Spleen (tissue), 11 donors: Measurements from ENCODE around the gene UBL5. TPM values are rescaled to one million over a fixed set of nuclear protein-coding genes. Genes with fewer than 3 reads are reported as not detected.

Source experiments
- DNase-seq: peaks from one replicate; pipeline ENCODE4 v3.0.0-alpha.2; 2020
- H3K27ac ChIP-seq, 8 donors: fragments of 200-600 bp; sonication (generic) in 7 of 8; 1 replicate in 4 of 8; 2 replicates in 4 of 8; pipeline versions ENCODE4 v1.5.0 to v1.8.0; 2016 to 2021; ENCODE audit warnings: inconsistent platforms in 4 of 8, mild to moderate bottlenecking in 4 of 8, moderate library complexity in 1 of 8
- H3K27me3 ChIP-seq, 7 donors: fragments of 200-600 bp; sonication (generic) in 6 of 7; replicated peaks in 1 of 7; 1 replicate in 4 of 7; 2 replicates in 3 of 7; pipeline versions ENCODE4 v1.5.0 to v1.8.0; 2016 to 2021; ENCODE audit warnings: inconsistent platforms in 3 of 7, mild to moderate bottlenecking in 1 of 7
- H3K36me3 ChIP-seq, 6 donors: fragments of 200-600 bp; sonication (generic) in 5 of 6; 1 replicate in 4 of 6; 2 replicates in 2 of 6; pipeline versions ENCODE4 v1.5.0 to v1.8.0; 2016 to 2021; ENCODE audit warnings: inconsistent platforms in 2 of 6
- H3K4me1 ChIP-seq, 6 donors: fragments of 200-600 bp; sonication (generic) in 5 of 6; 1 replicate in 3 of 6; 2 replicates in 3 of 6; pipeline versions ENCODE4 v1.5.0 to v1.8.0; 2016 to 2021; ENCODE audit warnings: inconsistent platforms in 3 of 6
- H3K4me3 ChIP-seq, 8 donors: fragments of 200-600 bp; sonication (generic) in 7 of 8; 1 replicate in 4 of 8; 2 replicates in 4 of 8; pipeline versions ENCODE4 v1.5.0 to v1.8.0; 2016 to 2021; ENCODE audit warnings: inconsistent platforms in 4 of 8, mild to moderate bottlenecking in 4 of 8, moderate library complexity in 2 of 8
- H3K9me3 ChIP-seq, 8 donors: fragments of 200-600 bp; sonication (generic) in 7 of 8; 1 replicate in 4 of 8; 2 replicates in 4 of 8; pipeline versions ENCODE4 v1.5.0 to v1.8.0; 2016 to 2021; ENCODE audit warnings: inconsistent platforms in 4 of 8
- POLR2A ChIP-seq, 3 donors: fragments of 450-650 bp; IDR thresholded peaks; one replicate each; pipeline ENCODE4 v1.5.1; 2017; ENCODE audit warnings: antibody characterized with exemption in 3 of 3, mild to moderate bottlenecking in 1 of 3
- POLR2AphosphoS5 ChIP-seq, 3 donors: sonication (generic); formaldehyde crosslinking; IDR thresholded peaks; one replicate each; pipeline ENCODE4 v1.5.1; 2017; ENCODE audit warnings: antibody characterized with exemption in 3 of 3
- WGBS, 5 donors: extraction: QIAGEN DNeasy Blood & Tissue Kit in 3 of 5; methylation state at CpG; one replicate each; pipeline versions ENCODE4 v1.1.5 to v1.1.7; 2013 to 2018; 5-methylcytosine and 5-hydroxymethylcytosine counted together
- intact Hi-C: fragments of 100-400 bp; cut with DNase I; formaldehyde crosslinking; loops from one replicate; pipeline ENCODE4 v1.15.0; 2023; ENCODE audit warnings: low total_unique reads
- polyA plus RNA-seq, 3 donors: library from polyadenylated mRNA; stranded (reverse); fragments of 200-250 nt; gene quantifications; one replicate each; pipeline ENCODE4 v1.2.1, GENCODE V29; 2013
- total RNA-seq, 7 donors: library from RNA; depleted of rRNA in 3 of 7; stranded (reverse); fragments of >200 nt in 3 of 7; fragmentation: NEBNext Ultra II Directional in 4 of 7; extraction: Animal tissue kit (Norgen Biotek cat#: 25700) in 4 of 7; gene quantifications; one replicate each; pipeline versions ENCODE4 v1.1.0 to v1.2.1, GENCODE V29; 2016 to 2021
- TF ChIP-seq, protein P1 (sequence below), 11 experiments: fragments of 200-600 bp in 7 of 11; fragments of 450-650 bp in 4 of 11; sonication (generic) in 4 of 11; IDR thresholded peaks in 8 of 11; conservative IDR thresholded peaks in 3 of 11; 1 replicate in 7 of 11; 2 replicates in 4 of 11; pipeline versions ENCODE4 v1.4.0 to v1.8.0; 2016 to 2021; ENCODE audit warnings: antibody characterized with exemption in 11 of 11, inconsistent platforms in 4 of 11, mild to moderate bottlenecking in 1 of 11
- donor health status: healthy with polysubstance abuse.
- donor health status: DM: no; HTN: no; CAD: no; lungs with moderate emphysema.
- donor health status: DM: no; HTN: no; CAD: no.
- donor health status: Bipolar disorder and iron deficiency.
- donor health status: healthy.
- donor health status: DM: no; HTN: no; CAD: no.
- donor health status: DM: yes; HTN: yes; CAD: no.

The UBL5 gene
- total and polyA plus RNA-seq, 10 donors = 180 to 778 (median 269) TPM

DNA sequence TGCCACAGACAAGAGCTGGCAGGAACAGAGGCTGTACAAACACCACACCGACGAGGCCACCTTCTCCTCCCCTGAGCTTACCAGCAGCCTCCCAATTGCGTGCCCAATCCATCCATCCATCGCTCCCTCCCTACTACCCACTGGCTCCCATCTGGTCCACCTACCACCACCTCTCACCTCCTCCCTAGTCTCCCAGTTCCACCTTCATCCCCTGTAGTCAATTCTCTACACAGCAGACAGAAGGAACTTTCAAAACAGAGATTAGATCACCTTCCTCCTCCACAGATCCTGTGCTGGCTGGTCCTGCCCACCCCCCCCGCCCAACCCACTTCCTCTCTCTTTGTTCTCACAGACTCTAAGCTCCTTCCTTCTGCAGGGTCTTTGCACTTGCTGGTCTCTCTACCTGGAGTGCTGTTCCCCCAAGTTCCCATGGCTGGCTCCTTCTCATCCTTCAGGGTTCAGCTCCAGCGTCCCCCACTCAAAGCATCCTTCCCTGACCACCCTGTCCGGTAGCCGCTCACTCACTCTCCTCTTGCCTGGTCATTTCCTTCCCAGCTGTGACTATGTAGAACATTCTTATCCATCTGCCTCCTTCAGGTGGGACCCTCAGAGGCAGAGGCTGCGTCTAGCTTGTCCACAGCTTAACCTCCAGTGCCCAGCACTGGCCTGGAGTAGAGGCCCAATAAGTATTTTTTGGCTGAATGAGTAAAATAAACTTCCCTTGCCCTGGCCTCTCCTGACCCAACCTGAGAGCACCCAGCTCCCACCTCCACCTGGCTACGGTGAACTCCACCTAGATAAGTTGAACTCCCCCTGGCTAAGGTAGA, 30.4 kb downstream of the UBL5 start:
- Histone ChIP-seq H3K36me3 (peaks cover 0 to 7% (median 0%) of the 10 kb centered on the region in 6 donors), H3K9me3 (no peaks in the 10 kb centered on the region), H3K4me3 (peak overlapping the region in 3 of 8 donors; percentile 3 to 47 (median 6)), H3K4me1 (peaks cover 0 to 28% (median 15%) of the 10 kb centered on the region in 6 donors), H3K27me3 (no peaks in the 10 kb centered on the region), H3K27ac (peak overlapping the region in 7 of 8 donors; percentile 6 to 86 (median 65))
- WGBS, 5 donors = 52 to 61% (median 56%) methylated on average over 10 of the region's 10 CpGs
- intact Hi-C loops = loop anchor here (10.0 kb wide), 1 partner anchor 57 kb away; no protein-coding TSS in a partner anchor
- DNase-seq = peak; percentile 71
- TF ChIP-seq POLR2A (IDR thresholded peaks at IDR 0.05) (no peak), POLR2AphosphoS5 (IDR thresholded peaks at IDR 0.05) (peak in 1 of 3 donors; percentile 11)

DNA sequence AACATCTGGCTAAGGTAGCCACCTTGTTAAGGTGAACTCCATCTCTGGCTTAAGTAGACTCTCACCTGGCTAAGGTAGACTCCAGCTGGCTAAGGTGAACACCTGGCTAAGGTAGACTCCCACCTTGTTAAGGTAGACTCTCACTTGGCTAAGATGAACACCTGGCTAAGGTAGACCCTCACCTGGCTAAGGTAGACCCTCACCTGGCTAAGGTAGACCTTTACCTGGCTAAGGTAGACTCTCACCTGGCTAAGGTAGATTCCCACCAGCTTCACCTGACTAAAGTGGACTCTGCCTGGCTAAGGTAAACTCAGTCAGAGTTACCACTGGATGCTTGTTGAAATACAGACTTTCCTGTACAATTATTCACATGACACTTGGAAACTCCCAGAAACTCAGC, 31.0 kb downstream of the UBL5 start:
- H3K4me1 ChIP-seq = peaks cover 0 to 32% (median 15%) of the 10 kb centered on the region in 6 donors
- H3K4me3 ChIP-seq = no peak overlapping the region
- TF ChIP-seq POLR2AphosphoS5 (IDR thresholded peaks at IDR 0.05) (no peak), POLR2A (IDR thresholded peaks at IDR 0.05) (no peak)
- TF ChIP-seq, protein P1, sequence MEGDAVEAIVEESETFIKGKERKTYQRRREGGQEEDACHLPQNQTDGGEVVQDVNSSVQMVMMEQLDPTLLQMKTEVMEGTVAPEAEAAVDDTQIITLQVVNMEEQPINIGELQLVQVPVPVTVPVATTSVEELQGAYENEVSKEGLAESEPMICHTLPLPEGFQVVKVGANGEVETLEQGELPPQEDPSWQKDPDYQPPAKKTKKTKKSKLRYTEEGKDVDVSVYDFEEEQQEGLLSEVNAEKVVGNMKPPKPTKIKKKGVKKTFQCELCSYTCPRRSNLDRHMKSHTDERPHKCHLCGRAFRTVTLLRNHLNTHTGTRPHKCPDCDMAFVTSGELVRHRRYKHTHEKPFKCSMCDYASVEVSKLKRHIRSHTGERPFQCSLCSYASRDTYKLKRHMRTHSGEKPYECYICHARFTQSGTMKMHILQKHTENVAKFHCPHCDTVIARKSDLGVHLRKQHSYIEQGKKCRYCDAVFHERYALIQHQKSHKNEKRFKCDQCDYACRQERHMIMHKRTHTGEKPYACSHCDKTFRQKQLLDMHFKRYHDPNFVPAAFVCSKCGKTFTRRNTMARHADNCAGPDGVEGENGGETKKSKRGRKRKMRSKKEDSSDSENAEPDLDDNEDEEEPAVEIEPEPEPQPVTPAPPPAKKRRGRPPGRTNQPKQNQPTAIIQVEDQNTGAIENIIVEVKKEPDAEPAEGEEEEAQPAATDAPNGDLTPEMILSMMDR (IDR thresholded peaks at IDR 0.05 in 8 of 11, conservative IDR thresholded peaks at IDR 0.05 in 3 of 11) = no peak
- DNase-seq = no peak
- intact Hi-C loops = loop anchor here (10.0 kb wide), 1 partner anchor 56 kb away; no protein-coding TSS in a partner anchor
- no peaks in the 10 kb centered on the region for H3K27me3 ChIP-seq
- no peaks in the 10 kb centered on the region for H3K9me3 ChIP-seq
- peak overlapping the region in 3 of 8 donors; percentile 74 to 86 (median 80) for H3K27ac ChIP-seq
- peaks cover 0 to 7% (median 0%) of the 10 kb centered on the region in 6 donors for H3K36me3 ChIP-seq

DNA sequence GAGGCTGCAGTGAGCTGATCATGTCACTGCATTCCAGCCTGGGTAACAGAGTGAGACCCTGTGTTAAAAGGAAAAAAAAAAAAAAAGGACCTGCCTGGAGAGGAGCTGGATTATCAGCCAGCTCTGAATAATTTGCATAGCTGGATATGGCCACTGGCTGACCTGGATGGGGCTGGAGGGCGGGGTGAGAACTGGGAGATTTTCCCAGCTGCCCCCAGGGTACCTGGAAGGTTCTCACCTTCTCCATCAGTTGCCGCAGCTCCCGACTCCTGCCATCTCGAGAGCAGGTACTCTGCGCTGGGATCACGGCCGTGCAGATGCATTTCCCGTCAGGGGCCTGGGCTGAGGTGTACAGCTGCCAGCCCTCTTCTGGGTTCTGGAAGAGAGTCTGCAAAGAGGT, 32.7 kb downstream of the UBL5 start:
- Histone ChIP-seq H3K9me3 (no peaks in the 10 kb centered on the region), H3K27ac (no peak overlapping the region), H3K4me1 (peaks cover 0 to 35% (median 15%) of the 10 kb centered on the region in 6 donors), H3K4me3 (no peak overlapping the region), H3K27me3 (no peaks in the 10 kb centered on the region), H3K36me3 (peaks cover 0 to 5% (median 0%) of the 10 kb centered on the region in 6 donors)
- TF ChIP-seq POLR2A (IDR thresholded peaks at IDR 0.05) = no peak
- TF ChIP-seq, protein P1 (IDR thresholded peaks at IDR 0.05 in 8 of 11, conservative IDR thresholded peaks at IDR 0.05 in 3 of 11) = no peak
- no peak for TF ChIP-seq POLR2AphosphoS5 (IDR thresholded peaks at IDR 0.05)
- intact Hi-C loops = no loop called here
- WGBS, 5 donors = 78 to 90% (median 86%) methylated on average over 3 to 8 of the region's 8 CpGs
- DNase-seq = no peak

DNA sequence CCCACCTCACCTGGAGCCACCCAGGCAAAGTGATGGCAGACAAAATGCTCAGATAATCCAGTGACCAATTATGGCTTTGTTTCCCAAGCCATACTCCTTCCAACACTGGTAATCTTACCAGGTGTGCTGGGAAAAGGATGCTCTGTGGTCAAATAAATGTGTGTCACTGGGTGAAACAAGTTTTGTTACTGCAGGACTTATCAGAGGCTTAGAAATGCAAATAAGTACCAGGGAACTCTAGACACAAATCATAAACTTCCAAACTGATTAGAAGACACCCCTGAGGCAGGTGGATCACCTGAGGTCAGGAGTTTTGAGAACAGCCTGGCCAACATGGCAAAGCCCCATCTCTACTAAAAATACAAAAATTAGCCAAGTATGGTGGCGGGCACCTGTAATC, 33.8 kb downstream of the UBL5 start:
- Histone ChIP-seq H3K36me3 (peaks cover 0 to 2% (median 0%) of the 10 kb centered on the region in 6 donors), H3K4me3 (no peak overlapping the region), H3K27me3 (no peaks in the 10 kb centered on the region), H3K4me1 (peaks cover 0 to 46% (median 22%) of the 10 kb centered on the region in 6 donors), H3K9me3 (no peaks in the 10 kb centered on the region), H3K27ac (no peak overlapping the region)
- intact Hi-C loops = no loop called here
- no peak for TF ChIP-seq POLR2AphosphoS5 (IDR thresholded peaks at IDR 0.05)
- TF ChIP-seq, protein P1 (IDR thresholded peaks at IDR 0.05 in 8 of 11, conservative IDR thresholded peaks at IDR 0.05 in 3 of 11) = no peak
- no peak for TF ChIP-seq POLR2A (IDR thresholded peaks at IDR 0.05)
- 88 to 100% (median 93%) methylated on average over 1 of the region's 1 CpG for WGBS, 5 donors
- no peak for DNase-seq
